ENCODE results near the gene NDRG2. TPM values are rescaled to one million over a fixed set of nuclear protein-coding genes. Genes with fewer than 3 reads are reported as not detected.
A peak's percentile ranks its signal among the peaks of the same experiment; 100 is the strongest.
"Not testable (repeated sequence)": the region's sequence is repeated elsewhere in the genome, so short reads cannot be mapped to it uniquely, and the experiment has no call there.

The NDRG2 gene
- total and polyA plus RNA-seq, 9 donors: 355 to 703 (median 433) TPM

GRCh38 chr14:21016413-21017190 is 8.3 kb downstream of the NDRG2 start:
- H3K4me1 ChIP-seq (ENCODE audit: insufficient read depth): peaks cover 5% of the 10 kb centered on the region
- H3K4me3 ChIP-seq: no peak overlapping the region
- no peaks in the 10 kb centered on the region for H3K27me3 ChIP-seq
- H3K9me3 ChIP-seq: no peaks in the 10 kb centered on the region
- intact Hi-C loops (cut with DNase I): loop anchor here in 2 of 4 donors (5.0 to 10.0 kb wide), 2 partner anchors 76 to 88 kb away; partner anchors contain the start of gene TMEM253 (in 1 of the 2)
- H3K36me3 ChIP-seq: no peaks in the 10 kb centered on the region
- DNase-seq: no peak
- WGBS, 3 donors: 58 to 70% (median 68%) methylated on average over 9 of the region's 9 CpGs
- peak overlapping the region in 1 of 2 donors; percentile 27 for H3K27ac ChIP-seq
- TF ChIP-seq EP300 (IDR thresholded peaks at IDR 0.05) (no peak), POLR2A (IDR thresholded peaks at IDR 0.05) (no peak), CTCF (IDR thresholded peaks at IDR 0.05) (no peak)

- intact Hi-C loops (cut with DNase I): loop anchor here in 3 of 4 donors (1.0 to 10.0 kb wide), 5 partner anchors 23 to 89 kb away; partner anchors contain the start of gene TMEM253 (in 1 of the 3)
These were observed 9.5 kb downstream of the NDRG2 start for GRCh38 chr14:21015312-21015711.

GRCh38 chr14:21014761-21015190 is 10.1 kb downstream of the NDRG2 start:
- TF ChIP-seq POLR2A (IDR thresholded peaks at IDR 0.05) (no peak), EP300 (IDR thresholded peaks at IDR 0.05) (no peak), CTCF (IDR thresholded peaks at IDR 0.05) (peak; percentile 81 to 97 (median 96))
- H3K9me3 ChIP-seq: no peaks in the 10 kb centered on the region
- peak; percentile 81 to 92 (median 87) for DNase-seq
- H3K4me3 ChIP-seq: no peak overlapping the region
- intact Hi-C loops (cut with DNase I): loop anchor here in 3 of 4 donors (1.0 to 10.0 kb wide), 5 partner anchors 24 to 90 kb away; partner anchors contain the start of gene TMEM253 (in 1 of the 3)
- H3K27me3 ChIP-seq: no peaks in the 10 kb centered on the region
- peaks cover 5% of the 10 kb centered on the region for H3K4me1 ChIP-seq (ENCODE audit: insufficient read depth)
- H3K27ac ChIP-seq: peak overlapping the region in 1 of 2 donors; percentile 16
- WGBS, 3 donors: 0 to 1% (median 0%) methylated on average over 4 of the region's 4 CpGs
- no peaks in the 10 kb centered on the region for H3K36me3 ChIP-seq

More at GRCh38 chr14:21015312-21015711, 9.5 kb downstream of the NDRG2 start:
- Histone ChIP-seq H3K9me3 (no peaks in the 10 kb centered on the region), H3K27me3 (no peaks in the 10 kb centered on the region), H3K4me3 (no peak overlapping the region), H3K4me1 (ENCODE audit: insufficient read depth) (peaks cover 5% of the 10 kb centered on the region), H3K36me3 (no peaks in the 10 kb centered on the region), H3K27ac (peak overlapping the region in 1 of 2 donors; percentile 6)
- no peak for DNase-seq
- TF ChIP-seq CTCF (IDR thresholded peaks at IDR 0.05) (no peak), POLR2A (IDR thresholded peaks at IDR 0.05) (no peak), EP300 (IDR thresholded peaks at IDR 0.05) (no peak)
- WGBS, 3 donors: 50 to 59% (median 59%) methylated on average over 6 of the region's 6 CpGs

- Histone ChIP-seq H3K27me3 (no peaks in the 10 kb centered on the region), H3K4me1 (ENCODE audit: insufficient read depth) (peaks cover 5% of the 10 kb centered on the region), H3K27ac (no peak overlapping the region), H3K36me3 (no peaks in the 10 kb centered on the region), H3K4me3 (no peak overlapping the region), H3K9me3 (no peaks in the 10 kb centered on the region)
- DNase-seq: no peak
- 81 to 86% (median 86%) methylated on average over 1 of the region's 1 CpG for WGBS, 3 donors
- no peak for TF ChIP-seq CTCF (IDR thresholded peaks at IDR 0.05)
- intact Hi-C loops (cut with DNase I): loop anchor here in 1 of 4 donors (10.0 kb wide), 1 partner anchor 94 kb away; the partner anchor contains the start of gene TMEM253
These were observed 13.7 kb downstream of the NDRG2 start for GRCh38 chr14:21011136-21011535.

GRCh38 chr14:21009721-21010120 is 15.1 kb downstream of the NDRG2 start:
- H3K27me3 ChIP-seq; H3K4me3 ChIP-seq; H3K27ac ChIP-seq; H3K36me3 ChIP-seq; H3K9me3 ChIP-seq; H3K4me1 ChIP-seq (ENCODE audit: insufficient read depth); DNase-seq: not testable (repeated sequence)
- intact Hi-C loops (cut with DNase I): loop anchor here in 1 of 4 donors (10.0 kb wide), 1 partner anchor 95 kb away; the partner anchor contains the start of gene TMEM253
- 75 to 79% (median 77%) methylated on average over 3 of the region's 3 CpGs for WGBS, 3 donors

Measured in ovary (tissue), 9 donors.